Suppressor macrophage (primary cell): Measurements from ENCODE around the gene SERPINA4.

Experiments used
- DNase-seq, 4 experiments: peaks; one replicate each; pipeline ENCODE4 v3.0.0-alpha.2; 2020 to 2022

Gene SERPINA4

DNA sequence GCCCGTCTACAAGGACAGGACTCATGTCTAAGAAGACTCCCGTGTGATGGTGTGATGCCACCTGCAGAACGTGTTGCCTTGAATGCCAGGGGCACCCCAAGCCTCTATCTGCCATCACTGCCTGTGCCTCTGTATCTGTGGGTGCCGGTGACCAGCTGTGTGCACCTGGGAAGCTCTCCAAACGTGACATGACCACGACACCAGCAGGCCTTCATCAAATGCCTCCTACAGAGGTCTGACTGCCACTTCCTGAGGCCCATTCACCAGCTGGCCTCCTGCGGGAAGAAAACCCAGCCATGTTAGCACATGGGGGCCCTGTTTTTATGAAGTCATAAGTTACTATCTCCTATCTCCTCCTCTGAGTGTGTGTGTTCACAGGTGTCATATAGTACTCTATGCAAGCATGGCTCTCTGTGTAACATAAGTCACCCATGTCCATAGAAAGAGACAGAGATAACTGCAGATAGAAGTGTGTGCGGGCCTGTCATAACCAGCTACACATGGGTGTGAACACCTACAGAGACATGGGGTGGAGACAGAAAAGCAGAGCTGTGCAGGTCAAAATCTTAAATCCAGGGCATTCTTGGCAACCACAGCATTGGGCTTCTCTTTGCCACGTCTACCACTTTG, 18.3 kb upstream of the SERPINA4 start:
- DNase-seq = no peak

DNA sequence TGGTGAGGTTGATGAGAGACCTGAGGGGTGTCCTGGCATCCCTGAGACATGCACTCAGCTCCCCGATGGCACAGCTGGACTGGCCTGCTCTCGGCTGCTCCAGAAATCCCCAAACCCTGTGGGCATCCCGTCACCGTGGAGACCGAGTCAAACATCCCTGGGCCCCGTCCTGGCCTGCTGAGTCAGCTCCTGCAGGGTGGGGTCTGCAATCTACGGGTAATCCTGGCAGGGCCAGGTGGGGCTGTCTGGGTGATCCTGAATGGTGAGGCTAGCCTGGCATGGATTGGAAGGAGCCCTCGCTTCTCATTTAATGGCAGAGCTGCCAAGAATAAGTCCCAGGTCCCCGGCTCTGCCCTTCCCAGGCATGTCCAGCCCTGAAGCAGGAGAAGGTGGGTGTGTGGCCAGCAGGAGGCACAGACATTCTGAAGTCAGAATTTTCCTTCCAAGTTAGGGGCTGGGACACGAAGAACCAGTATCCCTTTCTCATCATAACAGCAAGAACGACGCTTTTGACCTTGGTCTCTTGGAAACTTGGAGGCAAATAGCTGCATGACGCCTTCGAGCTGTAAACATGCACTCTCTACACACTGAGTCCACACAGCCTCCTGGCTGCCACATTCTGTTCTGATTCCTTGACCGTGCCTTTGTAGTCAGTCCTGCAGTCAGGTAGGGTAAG, 17.7 kb upstream of the SERPINA4 start:
- DNase-seq = no peak

DNA sequence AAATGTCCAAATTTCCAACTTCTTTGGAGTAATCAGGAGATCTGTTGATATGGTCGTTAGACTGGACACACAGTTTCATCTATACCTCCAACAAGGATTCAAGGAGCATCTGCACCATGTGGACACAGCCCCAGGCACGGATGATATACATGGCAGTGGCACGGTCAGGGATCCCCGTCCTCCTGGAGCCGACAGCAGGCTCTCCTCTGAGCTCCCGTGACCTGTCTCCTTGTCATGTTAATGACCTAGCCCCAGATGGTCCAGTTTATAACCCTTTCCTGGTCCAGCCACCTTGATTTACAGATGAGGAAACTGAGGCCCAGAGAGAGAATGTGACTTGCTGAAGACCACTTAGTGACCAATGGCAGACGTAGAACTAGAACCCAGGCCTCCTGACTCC, 16.5 kb upstream of the SERPINA4 start:
- no peak for DNase-seq

DNA sequence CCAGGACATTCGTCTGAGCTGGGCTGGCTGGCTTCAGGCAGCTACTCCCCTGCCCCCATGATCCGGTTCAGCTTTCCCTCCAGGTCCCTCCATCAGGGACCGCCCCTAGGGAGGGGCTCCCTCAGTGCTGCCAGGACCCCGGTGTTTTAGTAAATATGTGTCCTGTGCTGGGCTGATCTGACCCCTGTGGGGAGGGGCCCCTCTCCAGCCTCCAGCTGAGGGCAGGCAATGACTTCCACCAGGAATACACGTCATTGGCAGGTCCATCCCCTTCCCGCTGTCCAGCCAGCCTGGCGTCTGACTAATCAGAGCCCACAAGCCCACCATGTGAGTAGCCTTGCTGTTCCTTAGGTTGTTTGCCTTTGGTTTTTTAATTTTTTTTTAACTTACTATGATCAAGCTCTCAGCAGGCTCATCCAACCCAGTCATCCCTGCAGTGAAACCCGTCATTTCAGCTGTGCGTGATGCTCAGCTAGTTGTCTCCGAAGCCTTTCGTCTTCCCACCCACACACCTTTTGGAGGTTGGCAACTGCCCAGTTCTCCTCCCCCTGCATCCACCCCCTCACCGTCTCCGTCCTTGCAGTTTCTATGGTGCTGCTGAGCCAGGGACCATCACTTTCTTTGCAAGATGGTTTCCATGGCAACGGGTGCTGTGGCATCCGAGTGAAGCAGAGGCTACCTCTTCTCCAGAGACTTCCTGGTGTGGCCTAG, 16.0 kb upstream of the SERPINA4 start:
- DNase-seq = no peak

DNA sequence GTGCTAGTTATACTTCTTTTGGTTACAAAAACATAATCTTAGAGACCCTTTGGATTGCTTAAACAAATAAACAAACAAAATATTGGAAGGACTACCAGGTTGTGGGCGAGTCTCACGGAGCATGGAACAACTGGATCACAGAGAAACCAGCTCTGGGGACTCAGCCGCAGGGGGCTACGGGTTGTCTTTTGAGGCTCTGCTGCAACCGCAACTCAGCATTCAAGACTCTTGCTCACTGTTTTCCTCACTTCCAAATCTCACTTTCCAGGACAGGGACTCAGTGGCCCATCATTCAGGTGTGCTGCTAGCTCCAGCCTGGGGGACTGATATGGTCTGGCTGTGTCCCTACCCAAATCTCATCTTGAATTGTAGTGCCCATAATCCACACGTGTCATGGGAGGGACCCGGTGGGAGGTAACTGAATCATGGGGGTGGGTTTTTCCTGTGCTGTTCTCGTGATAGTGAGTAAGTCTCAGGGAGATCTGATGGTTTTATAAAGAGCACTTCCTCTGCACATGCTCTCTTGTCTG, 14.0 kb upstream of the SERPINA4 start:
- DNase-seq = no peak

DNA sequence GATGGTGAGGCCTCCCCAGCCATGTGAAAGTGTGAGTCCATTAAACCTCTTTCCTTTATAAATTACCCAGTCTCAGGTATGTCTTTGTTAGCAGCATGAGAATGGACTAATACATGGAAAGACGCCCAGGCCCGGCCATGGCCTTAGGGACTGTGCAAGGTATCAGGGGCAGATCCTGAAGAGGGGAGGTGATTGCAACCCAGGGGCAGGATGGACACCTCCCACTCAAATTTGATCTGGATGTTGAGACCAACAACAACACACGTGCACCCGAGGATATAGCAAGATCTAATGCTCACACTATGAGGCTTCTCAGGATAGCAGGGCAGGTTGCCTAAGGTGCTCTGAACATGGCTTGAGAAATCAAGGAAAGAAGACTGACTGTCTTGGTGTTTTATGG, 13.5 kb upstream of the SERPINA4 start:
- no peak for DNase-seq

DNA sequence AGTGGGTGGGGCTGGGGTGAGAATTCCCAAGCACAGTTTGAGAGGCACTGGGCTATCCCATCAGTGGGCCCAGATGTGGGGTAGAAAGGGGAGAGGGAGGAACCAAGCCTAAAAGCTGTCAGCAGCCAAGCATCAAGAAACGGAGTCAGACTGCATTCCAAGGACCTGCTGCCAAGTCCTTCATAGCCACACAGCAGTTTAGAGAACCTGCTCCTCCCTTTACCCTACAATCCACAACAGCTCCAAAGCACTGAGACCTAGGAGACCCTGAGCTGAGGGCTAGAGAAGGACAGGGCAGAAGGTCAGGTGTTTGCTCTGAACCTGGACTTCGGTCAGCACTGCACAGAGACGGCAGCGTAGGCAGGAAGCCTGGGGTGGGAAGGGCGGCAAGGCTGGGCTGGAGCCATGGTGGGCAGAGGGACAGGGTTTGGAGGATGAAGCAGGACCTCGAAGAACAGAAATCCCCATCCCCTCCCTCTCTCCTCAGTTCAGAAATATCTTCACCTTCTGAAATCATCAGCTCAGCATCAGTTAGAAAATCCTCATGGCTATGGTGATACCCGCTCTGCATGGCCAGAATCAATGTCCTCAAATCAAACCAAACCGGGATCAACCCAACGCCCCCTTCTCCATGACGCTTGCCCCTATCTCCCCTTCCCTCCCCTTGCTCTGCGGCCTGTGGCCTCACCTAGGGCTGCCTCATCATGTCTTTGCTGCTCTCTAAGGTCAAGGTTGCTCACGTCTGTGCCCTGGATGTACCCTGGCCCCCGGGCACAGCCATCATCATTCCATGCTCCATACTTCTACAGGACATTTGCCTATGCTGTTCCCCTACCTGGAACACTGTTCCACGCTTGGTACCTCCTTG, 12.9 kb upstream of the SERPINA4 start:
- no peak for DNase-seq

DNA sequence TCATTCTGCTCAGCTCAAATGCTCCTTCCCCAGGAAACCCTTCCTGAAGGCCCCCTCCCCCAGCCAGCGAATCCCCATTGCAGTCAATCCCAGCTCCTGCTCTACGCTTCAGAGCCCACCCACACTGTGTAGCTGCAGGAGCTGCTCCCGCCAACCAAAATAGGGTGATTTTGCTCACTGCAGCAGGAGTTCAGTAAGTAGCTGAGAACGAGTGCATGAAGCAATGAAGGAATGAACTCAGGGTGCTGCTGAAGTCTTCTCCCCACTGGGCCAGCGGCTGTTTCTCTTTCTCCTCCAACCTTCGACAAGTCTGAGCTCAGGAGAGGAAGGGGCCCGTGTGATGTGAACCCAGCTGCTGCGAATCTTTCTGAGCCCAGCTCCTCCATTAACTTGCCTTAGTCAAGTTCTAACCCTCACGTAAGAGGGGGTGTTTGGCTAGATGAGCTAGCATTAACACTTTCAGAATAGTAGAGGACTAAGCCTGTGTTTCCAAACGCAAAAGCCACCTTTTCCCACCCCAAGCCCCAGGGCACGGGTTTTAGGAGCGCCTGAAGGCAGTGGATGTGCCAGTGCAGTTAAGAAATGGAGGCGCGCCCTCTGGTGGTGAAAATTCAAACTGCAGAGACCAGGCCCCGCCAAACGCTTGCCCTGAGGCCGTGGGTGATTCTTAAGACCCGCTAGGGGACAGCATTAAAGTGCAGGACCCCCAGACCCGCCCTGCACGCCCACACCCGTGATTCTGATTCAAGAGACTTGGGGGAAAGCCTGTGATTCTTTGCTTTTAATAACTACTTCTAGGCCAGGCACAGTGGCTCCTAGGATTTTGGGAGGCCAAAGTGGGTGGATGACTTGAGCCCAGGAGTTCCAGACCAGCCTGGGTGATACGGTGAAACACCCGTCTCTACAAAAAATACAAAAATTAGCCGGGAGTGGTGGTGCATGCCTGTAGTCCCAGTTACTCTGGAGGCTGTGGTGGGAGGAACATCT, 11.9 kb upstream of the SERPINA4 start:
- peak; percentile 46 to 75 (median 68) for DNase-seq

DNA sequence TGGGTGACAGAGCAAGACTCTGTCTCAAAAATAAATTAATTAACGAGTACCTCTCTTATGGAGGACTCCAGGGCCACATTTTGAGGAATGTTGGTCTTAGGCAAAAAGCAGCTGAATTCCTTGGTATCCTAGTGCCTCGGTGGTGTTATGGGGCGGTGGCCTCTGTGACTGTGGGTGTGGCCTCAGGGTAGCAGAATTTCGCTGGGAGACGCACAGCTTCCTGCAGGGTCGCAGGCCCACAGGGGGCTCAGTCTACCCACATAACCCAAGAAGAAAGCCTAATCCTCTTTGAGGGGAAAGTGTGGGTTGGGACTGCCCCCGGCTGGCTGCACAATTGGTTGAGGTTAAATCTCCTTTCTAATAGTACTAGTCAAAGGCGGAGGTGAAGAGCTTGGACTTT, 11.2 kb upstream of the SERPINA4 start:
- DNase-seq = no peak

DNA sequence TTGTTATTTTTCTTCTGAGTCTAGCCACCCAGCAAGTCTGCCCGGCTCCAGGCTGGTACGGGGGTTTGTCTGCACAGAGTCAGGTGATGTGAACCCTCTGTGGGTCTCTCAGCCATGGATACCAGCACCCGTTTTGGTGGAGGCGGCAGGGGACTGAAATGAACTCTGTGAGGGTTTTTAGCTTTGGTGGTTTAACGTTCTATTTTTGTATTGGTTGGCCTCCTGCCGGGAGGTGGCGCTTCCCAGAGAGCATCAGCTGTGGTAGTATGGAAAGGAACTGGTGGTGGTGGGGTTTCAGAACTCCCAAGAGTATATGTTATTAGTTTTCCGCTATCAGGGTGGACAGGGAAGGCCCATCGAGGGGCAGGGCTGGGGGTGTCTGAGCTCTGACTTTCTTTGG, 5.3 kb upstream of the SERPINA4 start:
- DNase-seq = no peak

DNA sequence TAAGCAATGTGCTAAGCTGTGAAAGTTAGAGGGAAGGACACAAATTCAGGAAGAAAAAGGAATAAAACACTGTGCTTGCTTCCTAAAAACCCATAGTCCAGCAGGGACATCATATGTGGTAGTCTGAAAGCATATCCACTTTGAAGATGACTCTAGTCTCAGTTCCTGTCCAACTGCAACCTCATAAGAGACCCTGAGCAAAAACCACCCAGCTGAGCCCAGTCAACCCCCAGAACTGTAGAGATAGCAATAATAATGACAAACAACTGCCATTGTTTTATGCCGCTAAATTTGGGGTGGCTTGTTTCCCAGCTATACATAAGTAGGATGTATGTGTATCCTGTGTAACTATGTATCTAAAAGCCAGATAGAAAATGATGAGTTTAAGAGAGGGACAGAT, 3.9 kb upstream of the SERPINA4 start:
- DNase-seq = no peak

DNA sequence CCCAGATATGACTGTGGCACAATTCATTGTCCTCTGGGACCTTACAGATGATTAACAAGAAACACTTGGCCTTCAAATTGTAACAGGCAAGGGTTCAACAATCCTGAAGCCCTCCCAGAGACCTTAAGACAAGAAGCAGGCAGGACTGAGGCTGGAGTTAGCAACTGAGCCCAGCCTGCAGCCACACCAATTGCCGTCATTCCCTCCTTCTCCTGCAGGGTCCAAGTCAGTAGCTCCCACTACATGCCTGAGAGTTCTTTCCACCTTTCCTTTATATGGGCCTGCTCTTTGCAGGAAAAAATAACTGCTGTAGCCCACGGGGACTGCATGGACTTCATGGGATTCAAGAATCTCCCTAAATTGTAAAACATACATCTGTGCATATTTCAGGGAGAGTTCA, 2.4 kb upstream of the SERPINA4 start:
- DNase-seq = no peak

DNA sequence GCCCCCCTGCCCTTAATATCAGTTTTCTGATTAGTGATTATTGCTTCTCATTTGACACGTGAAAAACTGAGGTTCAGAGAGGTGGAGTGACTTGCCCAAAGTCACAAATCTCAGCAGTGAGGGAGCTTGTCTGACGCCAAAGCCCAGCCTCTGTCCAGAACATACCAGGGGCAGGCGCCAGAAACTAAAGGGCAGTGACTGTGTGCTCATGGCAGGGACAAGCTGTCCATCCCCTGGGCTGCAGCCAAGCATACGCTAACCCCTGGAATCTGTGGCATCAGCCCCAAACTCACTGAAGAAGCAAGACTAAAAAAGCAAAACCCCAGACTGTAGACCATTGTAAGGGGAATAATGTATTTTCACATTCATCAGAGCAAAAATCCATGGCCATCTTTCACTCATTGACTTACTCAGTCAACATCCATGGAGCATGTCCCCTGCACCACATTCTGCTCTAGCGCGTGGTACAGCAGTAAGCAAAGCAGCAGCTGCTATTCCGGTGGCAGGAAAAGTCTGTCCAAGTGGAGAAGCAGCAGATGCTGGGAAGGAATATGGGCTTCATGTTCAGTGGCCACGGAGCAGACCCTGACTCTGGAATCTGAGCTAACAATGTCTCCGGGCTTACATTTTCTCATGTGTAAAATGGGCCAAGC, 1.5 kb upstream of the SERPINA4 start:
- no peak for DNase-seq

DNA sequence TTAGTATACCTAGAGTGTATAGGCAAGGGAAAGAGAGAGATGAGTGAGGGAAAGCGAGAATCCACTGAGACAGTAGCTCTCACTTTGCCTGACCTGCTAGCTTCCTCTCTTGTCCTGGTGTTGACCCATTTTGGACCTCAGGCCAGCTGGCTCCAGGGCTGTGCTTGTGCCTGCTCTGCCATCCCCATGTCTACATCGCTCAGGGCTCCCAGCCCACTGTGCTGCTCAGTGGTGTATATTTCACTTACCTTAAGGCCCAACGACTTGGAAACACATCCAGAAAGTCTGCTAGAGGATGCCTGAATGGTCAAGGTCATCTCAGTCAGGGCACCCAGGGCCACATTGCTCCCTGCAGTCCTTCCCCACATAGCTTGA, 964 bp upstream of the SERPINA4 start:
- no peak for DNase-seq

DNA sequence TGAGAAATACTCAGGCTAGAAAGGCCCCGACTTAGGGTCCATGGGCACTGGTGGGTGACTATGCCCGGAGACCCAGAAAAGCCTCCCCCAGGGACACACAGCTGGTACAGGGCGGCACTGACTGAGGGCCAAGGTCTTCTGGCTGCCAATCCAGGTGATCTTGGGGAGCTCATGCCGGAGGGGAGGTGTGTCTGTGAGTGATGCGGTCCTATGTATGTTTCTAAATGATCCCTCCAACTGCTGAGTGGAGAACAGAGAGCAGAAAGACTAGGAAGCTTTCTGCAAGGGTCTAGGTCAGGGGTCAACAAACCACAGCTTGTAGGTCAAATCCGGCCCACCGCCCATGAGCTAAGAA, 391 bp downstream of the SERPINA4 start:
- no peak for DNase-seq

DNA sequence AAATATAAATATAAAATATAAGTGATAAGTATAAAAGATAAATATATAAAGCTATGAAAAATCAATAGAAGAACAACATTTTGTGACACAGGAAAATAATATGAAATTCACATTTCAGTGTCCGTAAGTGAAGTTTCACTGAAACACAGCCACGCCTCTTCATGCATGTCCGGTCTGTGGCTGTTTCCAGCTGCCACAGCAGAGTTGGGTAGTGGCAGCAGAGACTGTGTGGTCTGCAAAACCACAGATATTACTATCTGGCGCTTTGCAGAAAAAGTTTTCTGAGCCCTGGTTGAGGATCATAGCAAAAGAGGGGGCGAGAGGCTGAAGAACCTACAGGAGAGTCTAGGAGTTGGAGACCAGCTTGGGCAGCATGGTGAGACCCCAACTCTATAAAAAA, 780 bp downstream of the SERPINA4 start:
- DNase-seq = no peak

DNA sequence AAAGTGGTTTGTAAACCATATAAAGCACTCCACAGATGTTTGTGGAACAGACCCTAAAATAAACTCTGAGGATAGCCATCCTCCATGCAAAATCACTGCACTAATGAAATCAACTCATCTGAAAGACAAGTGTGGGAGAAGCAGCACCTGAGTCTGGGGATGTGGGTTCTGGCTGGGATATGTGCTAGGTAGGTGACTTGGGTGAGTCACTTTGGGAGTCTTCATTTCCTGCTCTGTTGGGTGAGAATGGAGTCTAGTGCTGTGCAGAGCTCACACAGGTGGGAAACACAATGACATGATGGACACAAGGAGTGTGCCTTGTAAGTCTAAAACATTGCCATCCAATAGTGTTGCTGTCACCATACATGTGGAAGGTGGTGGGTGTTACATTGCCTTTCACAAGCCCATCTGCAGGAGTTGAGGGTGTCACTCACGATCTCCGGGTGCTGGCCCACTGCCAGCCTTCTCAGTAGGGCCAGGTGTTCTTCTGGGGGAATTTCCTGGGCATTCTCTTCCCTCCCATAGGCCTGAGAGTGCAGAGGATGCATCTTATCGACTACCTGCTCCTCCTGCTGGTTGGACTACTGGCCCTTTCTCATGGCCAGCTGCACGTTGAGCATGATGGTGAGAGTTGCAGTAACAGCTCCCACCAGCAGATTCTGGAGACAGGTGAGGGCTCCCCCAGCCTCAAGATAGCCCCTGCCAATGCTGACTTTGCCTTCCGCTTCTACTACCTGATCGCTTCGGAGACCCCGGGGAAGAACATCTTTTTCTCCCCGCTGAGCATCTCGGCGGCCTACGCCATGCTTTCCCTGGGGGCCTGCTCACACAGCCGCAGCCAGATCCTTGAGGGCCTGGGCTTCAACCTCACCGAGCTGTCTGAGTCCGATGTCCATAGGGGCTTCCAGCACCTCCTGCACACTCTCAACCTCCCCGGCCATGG, 2.0 kb downstream of the SERPINA4 start:
- no peak for DNase-seq

DNA sequence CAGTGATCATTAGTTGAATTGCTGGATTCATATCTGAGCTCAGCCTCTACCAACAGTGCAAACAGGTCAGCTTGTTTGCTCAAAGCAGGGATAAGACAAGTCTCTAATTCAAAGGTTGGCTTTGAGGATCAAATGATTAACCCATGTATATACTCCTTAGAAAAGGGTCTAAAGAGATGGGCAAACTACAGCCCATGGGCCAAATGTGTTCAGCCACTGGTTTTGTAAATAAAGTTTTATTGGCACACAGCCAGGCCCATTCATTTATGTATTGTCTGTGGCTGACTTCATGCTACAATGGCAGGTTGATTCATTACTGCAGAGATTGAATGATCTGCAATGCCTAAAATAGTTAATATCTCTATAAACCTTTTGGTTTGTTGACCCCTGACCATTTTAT, 3.1 kb downstream of the SERPINA4 start:
- no peak for DNase-seq

DNA sequence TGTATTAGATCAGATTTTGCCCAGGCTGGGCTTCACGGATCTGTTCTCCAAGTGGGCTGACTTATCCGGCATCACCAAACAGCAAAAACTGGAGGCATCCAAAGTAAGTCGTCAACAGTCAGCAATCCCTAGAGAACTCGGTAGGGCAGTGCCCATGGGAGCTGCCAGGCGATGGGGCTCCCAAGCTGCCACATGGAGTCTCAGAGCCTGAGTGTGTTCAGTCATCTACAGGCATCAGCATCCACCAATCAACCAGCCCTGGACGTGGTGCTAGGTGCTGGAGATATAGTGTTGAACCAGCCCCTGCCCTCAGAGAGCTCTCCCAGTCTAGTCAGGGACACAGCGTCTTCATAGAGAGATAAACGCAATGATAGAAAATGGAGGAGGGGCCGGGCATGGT, 6.9 kb downstream of the SERPINA4 start:
- no peak for DNase-seq

DNA sequence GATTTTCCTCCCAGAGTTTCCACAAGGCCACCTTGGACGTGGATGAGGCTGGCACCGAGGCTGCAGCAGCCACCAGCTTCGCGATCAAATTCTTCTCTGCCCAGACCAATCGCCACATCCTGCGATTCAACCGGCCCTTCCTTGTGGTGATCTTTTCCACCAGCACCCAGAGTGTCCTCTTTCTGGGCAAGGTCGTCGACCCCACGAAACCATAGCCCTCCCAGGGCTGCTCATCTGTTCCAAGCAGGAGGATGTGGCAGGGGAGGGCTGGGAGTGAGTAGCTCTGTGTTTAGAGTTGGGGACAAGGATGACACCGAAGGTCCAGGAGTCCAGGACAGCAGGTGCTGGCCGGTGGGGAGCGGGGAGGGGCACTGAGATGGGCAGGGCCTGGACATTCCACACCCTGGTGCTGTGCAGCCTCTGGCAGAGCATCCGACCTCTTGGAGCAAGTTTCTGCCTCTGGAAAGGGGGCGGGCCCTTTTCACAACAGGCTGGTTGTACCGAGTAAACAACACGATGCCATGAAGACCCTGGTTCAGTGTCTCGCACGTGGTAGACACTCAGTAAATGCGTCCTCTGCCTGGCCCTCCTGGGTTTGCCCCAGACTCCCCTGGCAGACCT, 8.2 kb downstream of the SERPINA4 start:
- DNase-seq = no peak
